ENCODE data around the gene ADCYAP1R1. TPM values are rescaled to one million over a fixed set of nuclear protein-coding genes. Genes with fewer than 3 reads are reported as not detected.

ADCYAP1R1 gene
- total RNA-seq, 2 donors from 2014 or later = 1.4 to 2.5 TPM

- no peak for TF ChIP-seq CTCF (IDR thresholded peaks at IDR 0.05)
- Histone ChIP-seq H3K4me3 (no peak overlapping the region), H3K36me3 (no peaks in the 10 kb centered on the region), H3K4me1 (ENCODE audit: control insufficient read depth in 1 of 2, low read depth in 2 of 2) (no peaks in the 10 kb centered on the region), H3K27ac (no peak overlapping the region), H3K27me3 (replicated peaks; ENCODE audit: insufficient read depth) (no peaks in the 10 kb centered on the region), H3K9me3 (no peaks in the 10 kb centered on the region)
- DNase-seq (ENCODE audit: low spot score) (no peak), ATAC-seq (ENCODE audit: insufficient number of reproducible peaks, low FRiP score, low read depth) (no peak)
These were observed 24.7 kb upstream of the ADCYAP1R1 start for GRCh38 chr7:31027161-31027965.

GRCh38 chr7:31028006-31028405 lies 24.1 kb upstream of the ADCYAP1R1 start:
- H3K27ac ChIP-seq = no peak overlapping the region
- TF ChIP-seq CTCF (IDR thresholded peaks at IDR 0.05) = no peak
- H3K36me3 ChIP-seq = no peaks in the 10 kb centered on the region
- H3K4me3 ChIP-seq = no peak overlapping the region
- no peaks in the 10 kb centered on the region for H3K9me3 ChIP-seq
- no peak for DNase-seq (ENCODE audit: low spot score)
- H3K4me1 ChIP-seq (ENCODE audit: control insufficient read depth in 1 of 2, low read depth in 2 of 2) = no peaks in the 10 kb centered on the region
- no peak for ATAC-seq (ENCODE audit: insufficient number of reproducible peaks, low FRiP score, low read depth)
- no peaks in the 10 kb centered on the region for H3K27me3 ChIP-seq (replicated peaks; ENCODE audit: insufficient read depth)

- ATAC-seq (ENCODE audit: insufficient number of reproducible peaks, low FRiP score, low read depth) = no peak
These were observed 23.6 kb upstream of the ADCYAP1R1 start for GRCh38 chr7:31028417-31028992.

GRCh38 chr7:31029251-31030042 lies 22.7 kb upstream of the ADCYAP1R1 start:
- Histone ChIP-seq H3K36me3 (no peaks in the 10 kb centered on the region), H3K4me1 (ENCODE audit: control insufficient read depth in 1 of 2, low read depth in 2 of 2) (no peaks in the 10 kb centered on the region), H3K4me3 (no peak overlapping the region), H3K27me3 (replicated peaks; ENCODE audit: insufficient read depth) (no peaks in the 10 kb centered on the region), H3K27ac (no peak overlapping the region), H3K9me3 (no peaks in the 10 kb centered on the region)
- DNase-seq (ENCODE audit: low spot score) (no peak), ATAC-seq (ENCODE audit: insufficient number of reproducible peaks, low FRiP score, low read depth) (no peak)
- TF ChIP-seq CTCF (IDR thresholded peaks at IDR 0.05) = no peak

More at GRCh38 chr7:31028417-31028992, 23.6 kb upstream of the ADCYAP1R1 start:
- H3K4me1 ChIP-seq (ENCODE audit: control insufficient read depth in 1 of 2, low read depth in 2 of 2) = no peaks in the 10 kb centered on the region
- H3K4me3 ChIP-seq = no peak overlapping the region
- no peak for TF ChIP-seq CTCF (IDR thresholded peaks at IDR 0.05)
- DNase-seq (ENCODE audit: low spot score) = no peak
- H3K9me3 ChIP-seq = no peaks in the 10 kb centered on the region
- no peaks in the 10 kb centered on the region for H3K36me3 ChIP-seq
- H3K27me3 ChIP-seq (replicated peaks; ENCODE audit: insufficient read depth) = no peaks in the 10 kb centered on the region
- H3K27ac ChIP-seq = no peak overlapping the region

All from thoracic aorta (tissue), 2 donors.